CD1c-positive myeloid dendritic cell (primary cell): Measurements from ENCODE around the gene LINGO3.
A peak's percentile ranks its signal among the peaks of the same experiment; 100 is the strongest.
"Not testable (repeated sequence)": the region's sequence is repeated elsewhere in the genome, so short reads cannot be mapped to it uniquely, and the experiment has no call there.

Source experiments
- DNase-seq: peaks from one replicate; pipeline ENCODE4 v3.0.0-alpha.2; 2016; ENCODE audit errors: extremely low spot score

Gene LINGO3

DNA sequence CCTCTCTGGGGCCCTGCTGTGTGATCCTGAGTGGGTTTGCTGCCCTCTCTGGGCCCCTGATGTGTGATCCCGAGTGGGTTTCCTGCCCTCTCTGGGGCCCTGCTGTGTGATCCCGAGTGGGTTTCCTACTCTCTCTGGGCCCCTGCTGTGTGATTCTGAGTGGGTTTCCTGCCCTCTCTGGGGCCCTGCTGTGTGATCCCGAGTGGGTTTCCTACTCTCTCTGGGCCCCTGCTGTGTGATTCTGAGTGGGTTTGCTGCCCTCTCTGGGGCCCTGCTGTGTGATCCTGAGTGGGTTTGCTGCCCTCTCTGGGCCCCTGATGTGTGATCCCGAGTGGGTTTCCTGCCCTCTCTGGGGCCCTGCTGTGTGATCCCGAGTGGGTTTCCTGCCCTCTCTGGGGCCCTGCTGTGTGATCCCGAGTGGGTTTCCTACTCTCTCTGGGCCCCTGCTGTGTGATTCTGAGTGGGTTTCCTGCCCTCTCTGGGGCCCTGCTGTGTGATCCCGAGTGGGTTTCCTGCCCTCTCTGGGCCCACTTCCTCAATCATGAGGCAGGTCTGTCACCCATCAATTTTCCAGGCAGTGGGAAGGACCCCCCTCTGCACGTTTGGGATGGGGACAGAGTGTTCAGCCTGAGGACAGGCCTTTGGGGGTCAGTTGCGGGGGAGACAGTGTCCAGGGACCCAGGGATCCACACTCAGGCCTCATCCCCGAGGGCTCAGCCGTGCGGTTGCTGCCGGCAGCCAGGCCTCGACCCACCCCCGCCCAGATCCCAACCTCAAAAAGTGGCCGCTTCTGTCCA, 26.5 kb downstream of the LINGO3 start:
- DNase-seq, result not testable (repeated sequence)

DNA sequence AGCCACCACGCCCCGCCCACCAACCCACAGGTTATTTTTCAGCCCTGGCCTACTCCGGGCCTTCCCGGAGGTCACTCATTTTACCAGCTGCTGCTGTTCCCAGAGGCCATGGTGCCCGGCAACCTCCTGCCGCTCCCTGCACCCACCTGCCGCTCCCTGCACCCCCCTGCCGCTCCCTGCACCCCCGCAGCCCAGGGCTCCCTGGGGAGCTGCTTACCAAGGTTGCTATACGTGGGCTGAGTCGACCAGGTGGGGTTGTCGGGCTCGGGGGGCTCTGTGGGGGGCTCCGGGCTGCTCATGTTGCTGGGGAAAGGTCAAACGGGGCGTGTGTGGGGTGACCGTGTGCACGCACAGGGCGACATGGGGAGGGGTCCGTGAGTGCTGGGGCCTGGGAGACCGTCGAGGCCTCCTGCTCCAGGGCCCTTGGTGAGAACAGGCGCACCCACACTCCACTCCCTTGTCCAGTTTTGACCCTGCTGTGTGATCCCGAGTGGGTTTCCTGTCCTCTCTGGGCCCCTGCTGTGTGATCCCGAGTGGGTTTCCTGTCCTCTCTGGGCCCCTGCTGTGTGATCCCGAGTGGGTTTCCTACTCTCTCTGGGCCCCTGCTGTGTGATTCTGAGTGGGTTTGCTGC, 27.2 kb downstream of the LINGO3 start:
- DNase-seq, result no peak

DNA sequence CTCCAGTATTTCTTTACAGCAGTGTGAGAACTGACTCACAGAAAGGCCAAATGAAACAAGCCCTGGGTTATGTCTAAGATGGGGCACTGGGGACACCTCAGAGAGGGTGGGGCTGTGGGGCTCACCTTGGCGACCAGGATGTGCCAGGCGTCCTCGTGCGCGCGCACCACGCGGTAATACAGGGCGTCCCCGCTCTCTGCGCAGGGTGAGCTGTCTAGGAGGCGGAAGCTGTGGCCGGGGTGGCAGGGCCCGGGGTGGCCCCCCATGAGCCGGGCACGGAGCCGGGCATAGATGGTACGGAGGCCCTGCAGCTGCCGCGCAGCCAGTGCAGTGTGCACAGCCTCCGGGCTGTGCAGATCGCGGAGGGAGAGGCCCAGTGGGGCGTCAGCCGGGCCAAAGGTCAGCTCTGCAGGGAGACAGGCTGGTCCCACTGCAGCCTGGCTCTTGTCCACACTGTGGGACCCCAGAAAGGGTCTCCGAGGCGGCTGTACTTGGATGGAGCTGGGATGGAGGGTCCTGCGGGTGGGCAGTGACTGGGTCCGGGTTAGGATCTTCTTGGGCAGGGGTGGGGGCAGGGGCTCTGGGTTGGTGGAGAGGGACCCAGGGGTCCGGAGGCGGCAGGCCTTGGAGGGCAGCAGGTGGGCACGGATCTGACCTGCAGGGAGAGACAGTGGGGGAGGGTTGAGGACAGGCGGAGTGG, 29.3 kb downstream of the LINGO3 start:
- no peak for DNase-seq

DNA sequence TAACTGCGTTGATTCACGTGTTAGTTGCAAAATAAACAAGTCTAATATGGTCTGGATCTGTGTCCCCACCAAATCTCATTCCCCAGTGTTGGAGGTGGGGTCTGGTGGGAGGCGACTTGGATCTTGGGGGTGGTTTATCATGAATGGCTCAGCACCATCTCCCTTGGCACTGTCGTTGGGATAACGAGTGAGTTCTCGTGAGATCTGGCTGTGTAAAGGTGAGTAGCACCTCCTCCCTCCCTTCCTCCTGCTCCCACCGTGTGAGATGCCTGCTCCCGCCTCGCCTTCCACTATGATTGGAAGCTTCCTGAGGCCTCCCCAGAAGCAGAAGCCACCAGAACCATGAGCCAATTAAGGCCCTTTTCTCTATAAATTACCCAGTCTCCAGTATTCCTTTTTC, 30.8 kb downstream of the LINGO3 start:
- no peak for DNase-seq

DNA sequence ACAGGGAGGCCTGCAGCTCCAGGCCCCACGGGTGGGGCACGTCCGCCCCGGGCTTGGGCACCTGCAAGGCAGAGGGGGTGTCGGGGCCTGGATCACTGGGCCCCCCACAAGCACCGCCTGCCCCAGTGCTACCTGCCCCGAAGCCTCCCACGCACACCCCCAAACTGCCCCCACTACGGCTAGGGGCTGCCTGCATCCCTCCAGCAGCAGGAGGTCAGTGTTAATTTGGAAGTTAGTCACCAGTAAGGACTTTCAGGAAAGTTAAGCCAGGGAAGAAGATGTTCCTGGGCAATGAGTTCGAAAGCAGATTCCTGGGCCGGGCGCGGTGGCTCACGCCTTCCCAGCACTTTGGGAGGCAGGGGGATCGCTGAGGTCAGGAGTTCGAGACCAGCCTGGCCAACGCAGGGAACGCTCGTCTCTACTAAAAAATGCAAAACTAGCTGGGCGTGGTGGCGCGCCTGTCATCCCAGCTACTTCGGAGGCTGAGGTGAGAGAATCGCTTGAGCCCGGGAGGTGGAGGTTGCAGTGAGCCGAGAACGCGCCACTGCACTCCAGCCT, 31.4 kb downstream of the LINGO3 start:
- DNase-seq, result no peak

DNA sequence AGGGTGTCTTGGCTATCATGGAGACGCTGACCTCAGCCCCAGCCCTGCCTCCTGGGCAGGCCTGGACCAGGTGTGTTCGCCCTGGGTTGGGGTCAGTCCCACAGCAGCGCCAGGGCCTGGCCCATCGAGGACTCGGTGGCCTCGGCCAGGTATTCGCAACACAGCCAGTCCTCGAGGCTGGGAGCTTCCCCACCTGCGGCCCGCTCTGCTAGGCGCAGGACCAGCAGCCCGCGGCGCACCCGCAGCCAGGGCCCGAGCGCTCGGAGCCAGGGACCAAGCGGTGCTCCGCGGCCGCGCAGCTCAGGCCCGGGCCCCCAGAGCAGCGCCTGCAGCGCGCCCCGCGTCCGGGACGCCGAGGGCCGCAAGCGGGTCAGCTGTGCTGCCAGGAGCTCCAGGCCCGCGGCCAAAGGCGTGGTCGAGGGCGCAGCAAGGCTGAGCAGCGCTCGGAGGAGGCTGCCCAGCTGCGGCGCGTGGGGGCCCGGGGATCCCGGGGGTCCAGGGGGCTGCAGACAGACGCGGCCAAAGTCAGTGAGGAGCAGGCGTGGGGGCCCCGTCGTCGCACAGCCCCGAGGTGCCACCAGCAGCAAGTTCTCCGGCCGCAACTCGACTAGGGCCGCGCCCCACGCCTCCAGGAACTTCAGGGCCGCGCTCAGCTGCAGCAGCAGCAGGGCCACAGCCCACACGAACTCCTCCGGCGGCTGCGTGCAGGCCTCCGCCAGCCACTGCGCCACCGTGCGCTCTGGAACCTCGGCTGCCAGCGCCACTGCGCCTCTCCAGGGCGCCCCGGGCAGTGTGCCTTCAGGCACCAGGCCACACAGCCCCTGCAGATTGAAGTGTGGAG, 32.1 kb downstream of the LINGO3 start:
- DNase-seq, result no peak

DNA sequence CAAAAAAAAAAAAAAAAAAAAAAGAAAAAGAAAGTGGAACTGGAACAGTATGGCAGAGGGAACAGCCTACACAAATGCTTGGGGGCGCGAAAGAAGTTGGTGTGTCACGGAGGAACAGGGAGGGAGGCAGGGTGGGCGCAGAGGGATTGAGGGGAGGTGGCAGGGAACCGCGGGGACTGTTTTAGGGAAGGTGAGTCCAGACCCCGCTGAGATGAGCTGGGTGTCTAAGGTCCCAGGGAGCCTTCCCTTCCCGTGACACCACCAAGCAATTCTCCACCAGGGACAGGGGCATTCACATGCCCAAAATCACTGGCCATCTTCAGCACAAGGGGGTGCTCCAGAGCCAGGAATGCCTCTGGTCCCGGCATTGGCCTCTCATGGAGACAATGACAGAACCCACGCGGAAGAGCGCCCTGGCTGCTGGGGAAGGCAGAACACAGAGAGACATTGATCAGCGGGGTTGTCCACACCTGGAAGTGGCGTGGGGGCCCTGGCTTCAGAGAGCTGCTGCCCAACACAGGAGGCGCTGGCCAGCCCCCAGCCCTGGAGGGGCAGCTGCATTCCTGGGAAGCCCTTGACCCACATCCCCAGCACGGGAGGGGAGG, 32.9 kb downstream of the LINGO3 start:
- peak; percentile 75 for DNase-seq

DNA sequence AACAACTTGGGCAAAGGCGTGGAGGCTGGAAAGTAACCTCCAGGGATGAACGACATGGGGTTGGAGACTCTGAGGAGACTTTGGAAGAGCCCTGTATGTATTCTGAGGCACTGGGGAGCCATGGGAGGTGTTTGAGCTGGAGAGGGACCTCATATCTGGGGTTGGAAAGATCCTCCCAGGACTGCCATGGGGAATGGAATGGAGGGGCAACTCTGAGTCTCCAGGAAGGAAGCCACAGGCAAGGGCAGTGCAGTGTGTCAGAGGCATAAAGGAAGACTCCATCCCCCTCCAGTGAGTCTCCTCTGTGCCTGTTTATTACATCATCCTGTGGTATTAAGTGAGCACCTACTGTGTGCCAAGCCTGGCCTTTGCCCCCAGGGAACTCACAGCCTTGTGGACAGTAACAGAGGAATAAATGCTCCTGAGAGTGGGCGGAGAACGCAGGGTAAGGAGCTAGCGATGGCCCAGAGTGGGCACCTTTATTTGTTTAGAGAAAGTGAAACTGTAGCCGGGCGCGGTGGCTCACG, 33.7 kb downstream of the LINGO3 start:
- no peak for DNase-seq

DNA sequence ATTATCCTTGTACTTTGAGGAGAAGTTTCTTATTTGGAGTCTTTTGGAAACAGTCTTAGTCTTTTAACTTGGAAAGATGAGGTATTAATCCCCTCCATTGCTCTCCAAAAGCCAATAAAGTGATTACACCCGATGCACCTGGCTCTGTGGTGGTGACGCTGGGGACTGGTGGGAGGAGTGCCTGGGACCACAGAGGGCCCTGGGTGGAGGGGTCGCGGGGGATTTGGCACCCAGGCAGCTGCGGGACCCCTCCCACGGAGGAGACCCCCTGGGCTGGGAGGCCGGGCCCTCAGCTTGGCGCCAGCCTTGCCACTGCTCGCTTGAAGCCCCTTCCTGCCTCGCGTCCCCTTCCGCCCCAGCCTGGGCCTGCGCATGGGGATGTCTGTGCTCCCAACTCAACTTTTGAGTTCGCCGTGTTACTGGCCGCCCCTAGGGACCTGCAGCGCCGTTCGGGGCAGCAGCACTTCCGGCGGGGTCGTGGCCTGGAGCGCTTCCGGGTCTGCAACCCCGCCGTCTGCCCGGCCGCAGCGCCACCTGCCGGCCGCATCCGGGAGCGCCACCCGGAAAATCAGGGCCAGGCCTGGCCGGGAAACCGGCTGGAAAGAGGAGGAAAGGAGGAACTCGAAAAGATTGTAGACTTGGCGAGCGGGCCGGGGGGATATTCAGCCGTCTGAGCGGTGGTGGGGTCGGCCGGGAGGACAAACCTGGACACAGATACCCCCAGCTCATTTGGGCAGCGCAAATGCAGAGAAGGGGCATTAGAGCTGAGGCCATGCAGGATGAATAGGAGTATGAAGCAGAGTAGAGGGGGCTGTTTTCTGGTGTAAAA, 34.4 kb downstream of the LINGO3 start:
- DNase-seq, result peak; percentile 87

DNA sequence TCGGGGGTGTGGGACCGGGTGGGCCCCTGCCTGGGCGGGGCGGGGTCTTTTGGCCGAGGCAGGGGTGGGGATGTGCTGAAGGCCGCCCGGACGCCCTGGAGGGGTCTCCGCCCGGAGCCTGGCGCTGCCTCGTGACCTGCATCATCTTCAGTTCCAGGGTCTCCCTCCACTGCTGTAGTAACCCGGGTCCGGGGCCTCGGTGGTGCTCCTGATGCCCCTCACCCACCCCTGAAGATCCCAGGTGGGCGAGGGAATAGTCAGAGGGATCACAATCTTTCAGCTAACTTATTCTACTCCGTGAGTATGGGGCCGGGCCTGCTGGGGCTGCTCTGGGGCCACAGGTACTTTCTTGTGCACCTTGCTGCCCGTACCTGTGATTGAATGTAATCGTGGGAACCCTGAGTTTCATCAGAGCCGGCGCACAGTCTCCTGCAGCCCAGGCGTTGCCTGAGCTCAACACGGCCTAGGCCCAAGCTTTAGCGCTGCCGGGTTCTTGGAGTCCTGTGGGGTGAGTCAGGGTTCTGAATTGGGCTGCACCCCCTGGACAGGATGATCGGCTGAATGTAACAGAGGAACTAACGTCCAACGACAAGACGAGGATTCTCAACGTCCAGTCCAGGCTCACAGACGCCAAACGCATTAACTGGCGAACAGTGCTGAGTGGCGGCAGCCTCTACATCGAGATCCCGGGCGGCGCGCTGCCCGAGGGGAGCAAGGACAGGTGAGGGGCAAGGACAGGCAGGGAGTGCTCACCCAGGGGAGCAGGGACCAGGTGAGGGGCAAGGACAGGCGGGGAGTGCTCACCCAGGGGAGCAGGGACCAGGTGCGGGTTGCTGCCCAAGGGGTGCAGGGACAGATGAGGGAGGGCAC, 36.5 kb downstream of the LINGO3 start:
- DNase-seq, result no peak

DNA sequence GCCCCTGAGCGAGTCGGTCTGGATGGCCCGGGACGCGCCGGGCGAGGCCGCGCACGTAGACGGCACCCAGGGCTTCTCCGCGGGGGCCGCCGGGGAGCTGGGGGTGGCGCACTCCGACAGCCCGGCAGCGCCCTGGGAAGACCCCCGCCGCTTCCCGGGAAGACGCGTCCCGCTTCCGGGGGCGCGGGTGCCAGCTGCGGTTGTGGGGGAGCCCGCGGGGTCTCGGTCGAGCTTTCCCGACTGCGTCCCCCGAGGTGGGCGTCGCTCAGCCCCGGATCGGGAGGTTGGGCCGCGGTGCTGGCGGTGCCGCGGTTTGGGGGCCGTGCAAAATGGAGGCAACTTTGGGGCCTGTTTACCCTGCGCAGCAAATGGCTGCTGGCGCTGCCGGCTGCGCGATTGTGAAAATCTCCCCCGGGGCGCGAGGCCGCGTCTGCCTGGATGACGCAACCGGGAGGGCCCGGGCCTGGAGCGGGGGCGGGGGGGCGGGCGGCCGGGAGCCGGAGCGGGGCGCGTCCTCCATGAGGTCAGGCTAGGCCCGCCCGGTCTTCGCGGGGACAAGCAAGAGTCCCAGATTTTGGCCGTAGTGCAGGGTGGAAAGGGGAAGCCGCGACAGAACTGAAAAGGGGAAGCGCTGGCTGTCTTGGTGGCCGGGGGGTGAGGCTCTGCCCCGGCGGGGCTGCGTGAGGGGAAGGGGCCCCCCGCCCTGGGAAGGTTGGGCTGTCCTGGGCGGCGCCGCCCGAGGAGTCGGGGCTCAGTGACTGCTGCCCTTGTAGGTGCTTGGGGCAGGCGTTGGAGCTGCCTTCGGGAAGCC, 37.3 kb downstream of the LINGO3 start:
- DNase-seq, result peak; percentile 96

DNA sequence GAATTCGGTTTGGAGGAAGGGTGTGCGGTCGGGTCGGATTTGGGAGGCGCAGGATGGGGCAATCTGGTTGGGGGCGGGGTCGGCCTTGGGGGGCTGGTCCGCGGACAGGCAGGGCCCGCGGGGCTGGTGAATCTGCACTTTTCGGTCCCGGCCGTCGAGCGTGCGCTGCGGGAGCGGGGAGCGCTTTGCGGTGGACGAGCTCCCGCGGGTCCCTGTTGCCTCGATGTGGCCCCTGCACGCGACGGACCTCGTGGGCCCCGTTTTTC, 37.9 kb downstream of the LINGO3 start:
- no peak for DNase-seq

DNA sequence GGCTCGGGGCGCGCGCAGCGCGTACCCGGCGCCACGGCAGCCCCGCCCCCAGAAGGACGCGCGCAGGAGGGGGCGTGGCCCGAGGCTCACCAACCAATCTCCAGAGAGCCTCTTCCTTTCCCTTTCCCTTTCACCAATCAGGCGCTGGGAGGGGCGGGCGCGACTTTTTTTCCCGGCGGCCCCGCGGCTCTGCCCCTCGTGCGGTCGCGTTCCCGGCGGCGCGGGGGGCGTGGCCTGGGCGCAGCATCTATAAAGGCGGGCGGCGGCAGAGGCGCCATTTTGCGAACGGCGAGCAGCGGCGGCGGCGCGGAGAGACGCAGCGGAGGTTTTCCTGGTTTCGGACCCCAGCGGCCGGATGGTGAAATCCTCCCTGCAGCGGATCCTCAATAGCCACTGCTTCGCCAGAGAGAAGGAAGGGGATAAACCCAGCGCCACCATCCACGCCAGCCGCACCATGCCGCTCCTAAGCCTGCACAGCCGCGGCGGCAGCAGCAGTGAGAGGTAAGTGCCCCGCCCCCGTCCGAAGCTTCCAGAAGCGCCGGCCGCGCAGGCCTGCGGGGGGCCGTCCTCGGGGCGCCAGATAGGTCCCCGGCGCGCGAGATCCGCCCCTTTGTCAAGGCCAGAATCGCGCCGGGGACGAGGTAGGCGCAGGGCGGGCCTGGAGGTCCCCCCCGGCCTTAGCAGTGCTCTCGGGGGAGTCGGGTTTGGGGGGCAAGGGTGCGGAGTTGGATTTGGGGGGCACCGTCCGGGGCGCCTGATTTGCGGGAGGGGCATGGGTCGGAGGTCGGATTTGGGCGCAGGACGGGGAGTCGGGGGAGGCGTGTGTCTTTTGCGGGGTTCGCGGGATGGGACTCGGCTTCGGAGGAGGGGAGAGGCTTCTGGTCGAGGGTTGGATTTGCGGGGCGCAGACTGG, 38.5 kb downstream of the LINGO3 start:
- peak; percentile 98 for DNase-seq

DNA sequence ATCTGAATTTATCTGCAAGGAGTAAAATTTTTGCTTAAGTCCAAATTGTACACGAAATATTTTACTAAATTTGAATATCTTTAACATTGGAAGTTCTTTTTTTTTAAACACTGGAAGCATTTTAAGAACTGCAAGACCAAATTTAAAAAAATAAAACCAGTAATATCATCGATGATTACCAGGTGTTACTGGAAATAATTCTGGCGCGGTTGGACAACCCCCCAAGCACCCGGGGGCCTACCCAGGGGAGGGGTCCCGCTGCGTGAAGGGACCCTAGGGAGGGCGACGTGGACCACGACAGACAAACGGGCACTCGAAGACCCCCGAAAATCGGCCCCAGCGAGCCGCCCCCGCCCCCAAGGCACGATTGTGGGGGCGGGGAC, 39.1 kb downstream of the LINGO3 start:
- no peak for DNase-seq

DNA sequence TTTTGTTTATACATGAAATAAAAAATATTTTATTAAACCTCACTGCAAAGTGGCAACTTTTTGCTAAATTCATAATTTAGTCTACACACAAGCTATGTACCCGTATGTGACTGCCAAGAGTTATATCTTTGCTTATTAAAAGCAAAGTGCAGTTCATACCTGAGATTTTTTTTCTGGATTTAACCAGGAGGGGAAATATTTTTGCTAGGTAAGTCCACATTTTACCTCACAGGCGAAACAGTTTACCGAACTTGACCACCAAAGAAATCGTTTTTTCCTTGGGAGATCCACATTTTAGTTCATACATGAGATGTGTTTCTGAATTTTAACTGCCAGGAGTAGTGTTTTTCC, 39.5 kb downstream of the LINGO3 start:
- DNase-seq, result no peak

DNA sequence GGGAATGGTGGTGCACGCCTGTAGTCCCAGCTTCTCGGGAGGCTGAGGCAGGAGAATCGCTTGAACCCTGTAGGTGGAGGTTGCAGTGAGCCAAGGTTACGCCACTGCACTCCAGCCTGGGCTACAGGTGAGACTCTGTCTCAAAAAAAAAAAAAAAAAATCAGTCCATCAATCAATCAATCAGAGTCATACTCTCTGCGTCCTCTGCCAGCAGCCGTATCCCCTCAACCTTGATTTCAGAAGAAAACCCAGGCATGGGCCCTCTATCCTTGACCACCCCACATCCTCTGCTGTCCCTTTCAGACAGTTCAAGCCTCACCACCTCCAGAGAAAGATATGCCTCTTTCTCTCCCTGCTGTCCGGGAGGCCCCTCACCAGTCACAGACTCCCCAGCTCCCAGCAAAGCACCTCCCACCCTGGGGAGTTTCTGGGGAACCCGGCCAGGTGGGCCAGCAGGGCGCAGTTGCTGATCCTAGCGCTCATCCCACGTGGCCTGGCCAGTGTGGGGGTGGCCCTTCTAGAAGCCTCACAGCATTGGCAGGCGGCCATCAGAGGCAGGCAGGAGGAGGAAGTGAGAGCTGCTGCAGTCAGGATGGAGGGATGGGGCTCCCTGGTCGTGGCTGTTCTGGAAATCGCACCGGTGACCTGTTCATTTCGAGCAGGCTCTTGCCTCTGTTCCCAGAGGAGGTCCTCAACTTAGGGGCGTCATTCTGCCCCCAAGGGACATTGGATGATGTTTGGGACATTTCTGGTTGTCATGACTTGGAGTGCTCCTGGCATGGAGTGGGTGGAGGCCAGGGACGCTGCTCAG, 41.6 kb downstream of the LINGO3 start:
- DNase-seq, result peak; percentile 94
